ENCODE data around the gene CLASRP.

DNA sequence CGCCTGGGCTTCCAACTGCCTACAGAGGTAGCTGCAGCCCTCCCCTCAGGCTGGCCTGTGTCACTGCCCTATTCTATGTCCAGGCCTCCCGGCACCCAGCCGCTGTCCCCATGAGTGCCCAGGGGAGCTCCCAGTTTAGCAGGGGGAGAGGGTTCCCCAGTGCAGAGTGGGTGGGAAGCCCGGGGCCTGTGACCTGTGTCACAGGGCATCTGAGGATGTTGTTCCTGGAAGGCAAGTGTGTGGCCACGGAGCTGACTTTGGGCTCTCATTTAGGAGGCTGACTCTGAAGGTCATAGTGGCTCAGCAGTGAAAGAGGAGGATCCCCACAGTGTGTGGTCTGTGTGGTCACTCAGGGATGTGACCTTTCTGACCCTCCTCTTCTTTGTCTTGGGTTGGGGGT, 79.3 kb downstream of the CLASRP start:
- TF ChIP-seq, protein P1, sequence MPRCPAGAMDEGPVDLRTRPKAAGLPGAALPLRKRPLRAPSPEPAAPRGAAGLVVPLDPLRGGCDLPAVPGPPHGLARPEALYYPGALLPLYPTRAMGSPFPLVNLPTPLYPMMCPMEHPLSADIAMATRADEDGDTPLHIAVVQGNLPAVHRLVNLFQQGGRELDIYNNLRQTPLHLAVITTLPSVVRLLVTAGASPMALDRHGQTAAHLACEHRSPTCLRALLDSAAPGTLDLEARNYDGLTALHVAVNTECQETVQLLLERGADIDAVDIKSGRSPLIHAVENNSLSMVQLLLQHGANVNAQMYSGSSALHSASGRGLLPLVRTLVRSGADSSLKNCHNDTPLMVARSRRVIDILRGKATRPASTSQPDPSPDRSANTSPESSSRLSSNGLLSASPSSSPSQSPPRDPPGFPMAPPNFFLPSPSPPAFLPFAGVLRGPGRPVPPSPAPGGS (IDR thresholded peaks at IDR 0.05), result no peak
- no peak for TF ChIP-seq POLR2A (IDR thresholded peaks at IDR 0.05; ENCODE audit: low read length)
- TF ChIP-seq, protein P2, sequence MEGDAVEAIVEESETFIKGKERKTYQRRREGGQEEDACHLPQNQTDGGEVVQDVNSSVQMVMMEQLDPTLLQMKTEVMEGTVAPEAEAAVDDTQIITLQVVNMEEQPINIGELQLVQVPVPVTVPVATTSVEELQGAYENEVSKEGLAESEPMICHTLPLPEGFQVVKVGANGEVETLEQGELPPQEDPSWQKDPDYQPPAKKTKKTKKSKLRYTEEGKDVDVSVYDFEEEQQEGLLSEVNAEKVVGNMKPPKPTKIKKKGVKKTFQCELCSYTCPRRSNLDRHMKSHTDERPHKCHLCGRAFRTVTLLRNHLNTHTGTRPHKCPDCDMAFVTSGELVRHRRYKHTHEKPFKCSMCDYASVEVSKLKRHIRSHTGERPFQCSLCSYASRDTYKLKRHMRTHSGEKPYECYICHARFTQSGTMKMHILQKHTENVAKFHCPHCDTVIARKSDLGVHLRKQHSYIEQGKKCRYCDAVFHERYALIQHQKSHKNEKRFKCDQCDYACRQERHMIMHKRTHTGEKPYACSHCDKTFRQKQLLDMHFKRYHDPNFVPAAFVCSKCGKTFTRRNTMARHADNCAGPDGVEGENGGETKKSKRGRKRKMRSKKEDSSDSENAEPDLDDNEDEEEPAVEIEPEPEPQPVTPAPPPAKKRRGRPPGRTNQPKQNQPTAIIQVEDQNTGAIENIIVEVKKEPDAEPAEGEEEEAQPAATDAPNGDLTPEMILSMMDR (IDR thresholded peaks at IDR 0.05), result no peak
- TF ChIP-seq CEBPB (IDR thresholded peaks at IDR 0.05), result no peak
- TF ChIP-seq NR3C1 (IDR thresholded peaks at IDR 0.05), result no peak
- TF ChIP-seq HOXB13 (CRISPR knock-in tag; IDR thresholded peaks at IDR 0.05; ENCODE audit: low read depth), result no peak
- TF ChIP-seq, protein P3, sequence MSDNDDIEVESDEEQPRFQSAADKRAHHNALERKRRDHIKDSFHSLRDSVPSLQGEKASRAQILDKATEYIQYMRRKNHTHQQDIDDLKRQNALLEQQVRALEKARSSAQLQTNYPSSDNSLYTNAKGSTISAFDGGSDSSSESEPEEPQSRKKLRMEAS (IDR thresholded peaks at IDR 0.05), result no peak
- no peak for TF ChIP-seq JUN (IDR thresholded peaks at IDR 0.05)
- no peak for TF ChIP-seq BHLHE40 (IDR thresholded peaks at IDR 0.05; ENCODE audit: low read depth, low read length)

Measured in A549 (cell line).